ENCODE results near the gene GPC5.

- TF ChIP-seq CTCF (IDR thresholded peaks at IDR 0.05 in 8 of 11, conservative IDR thresholded peaks at IDR 0.05 in 3 of 11), result no peak
- no peak for TF ChIP-seq POLR2A (IDR thresholded peaks at IDR 0.05)
- no peak for TF ChIP-seq POLR2AphosphoS5 (IDR thresholded peaks at IDR 0.05)
These were observed 326.2 kb downstream of the GPC5 start for GRCh38 chr13:91724591-91724990.

Measured in spleen (tissue), 7 donors.